Endothelial cell of umbilical vein (primary cell): ENCODE results near the gene THOC2. TPM values are rescaled to one million over a fixed set of nuclear protein-coding genes. Genes with fewer than 3 reads are reported as not detected.

Source experiments
- BruUV-seq: library from RNA; stranded (reverse); fragments of 400-500 nt; replicated peaks from 2 replicates; lab custom pipeline; 2021; lab: Mats Ljungman, UMichigan
- CTCF ChIA-PET: fragments of 300-600, 350-600 bp; sonication (Branson Sonifier 250); formaldehyde crosslinking; loops from one replicate; lab custom pipeline; 2021; ENCODE audit warnings: antibody characterized with exemption, inconsistent platforms; lab: Charles Lee
- POLR2A ChIA-PET: fragments of 300-600, 350-600 bp; sonication (Branson Sonifier 250); formaldehyde crosslinking; loops from one replicate; lab custom pipeline; 2021; ENCODE audit warnings: antibody characterized with exemption, inconsistent platforms; lab: Charles Lee
- DNase-seq: peaks from one replicate; pipeline ENCODE4 v3.0.0-alpha.2; 2011; ENCODE audit warnings: low read depth, low spot score
- FAIRE-seq: peaks from 2 replicates; lab custom pipeline; 2011; peaks lifted over from hg19 to GRCh38; lab: Jason Lieb, UNC
- H2AFZ ChIP-seq: 2 replicates; pipeline ENCODE4 v1.6.0; 2012; ENCODE audit warnings: low read depth, low read length, control low read depth, inconsistent platforms
- H3K27ac ChIP-seq: 2 replicates; pipeline ENCODE4 v1.5.1; 2011; ENCODE audit warnings: low read depth, mild to moderate bottlenecking, control low read depth, low read length, moderate library complexity; ENCODE audit not compliant: insufficient read depth
- H3K27me3 ChIP-seq, 2 experiments: 2 replicates each; pipeline versions ENCODE4 v1.6.0 to v1.6.1; 2011; ENCODE audit warnings: low read length in 2 of 2, mixed read lengths in 1 of 2; ENCODE audit not compliant: control insufficient read depth in 2 of 2, insufficient read depth in 2 of 2
- H3K36me3 ChIP-seq, 2 experiments: 2 replicates in 1 of 2; 3 replicates in 1 of 2; pipeline ENCODE4 v1.5.1; 2011; ENCODE audit warnings: low read length in 2 of 2, mild to moderate bottlenecking in 1 of 2, moderate library complexity in 1 of 2; ENCODE audit not compliant: control insufficient read depth in 2 of 2, insufficient read depth in 2 of 2; ENCODE audit errors: extremely low read depth in 1 of 2
- H3K4me1 ChIP-seq: 3 replicates; pipeline ENCODE4 v1.5.1; 2011; ENCODE audit warnings: mild to moderate bottlenecking, low read length; ENCODE audit not compliant: control insufficient read depth, insufficient read depth; ENCODE audit errors: extremely low read depth
- H3K4me2 ChIP-seq: 2 replicates; pipeline ENCODE4 v1.6.1; 2011; ENCODE audit warnings: low read length, control low read depth, mixed read lengths; ENCODE audit not compliant: insufficient read depth
- H3K4me3 ChIP-seq, 3 experiments: fragments of 200-600 bp in 1 of 3; sonication (generic), shearing (Covaris generic) in 1 of 3; replicated peaks in 1 of 3; 2 replicates each; pipeline ENCODE4 v1.5.1; 2011 to 2016; ENCODE audit warnings: control low read depth in 3 of 3, low read length in 3 of 3, mild to moderate bottlenecking in 2 of 3, inconsistent platforms in 1 of 3, low read depth in 1 of 3, moderate library complexity in 1 of 3; ENCODE audit not compliant: insufficient read depth in 1 of 3
- H3K79me2 ChIP-seq: 2 replicates; pipeline ENCODE4 v1.6.0; 2012; ENCODE audit warnings: low read length, inconsistent platforms; ENCODE audit not compliant: control insufficient read depth, insufficient read depth
- H3K9ac ChIP-seq: replicated peaks from 2 replicates; pipeline ENCODE3; 2011; ENCODE audit warnings: low read length, control low read depth; ENCODE audit not compliant: insufficient read depth; ENCODE audit errors: extremely low read depth
- H3K9me1 ChIP-seq: replicated peaks from 3 replicates; pipeline ENCODE4 v1.6.0; 2011; ENCODE audit warnings: mild to moderate bottlenecking, low read length; ENCODE audit not compliant: control insufficient read depth, insufficient read depth; ENCODE audit errors: extremely low read depth
- H3K9me3 ChIP-seq: replicated peaks from 2 replicates; pipeline ENCODE4 v1.5.1; 2012; ENCODE audit warnings: low read length, inconsistent platforms; ENCODE audit not compliant: control insufficient read depth, insufficient read depth
- H4K20me1 ChIP-seq: replicated peaks from 2 replicates; pipeline ENCODE3; 2011; ENCODE audit warnings: mild to moderate bottlenecking, low read length; ENCODE audit not compliant: control insufficient read depth, insufficient read depth; ENCODE audit errors: extremely low read depth
- CTCF ChIP-seq, 2 donors: IDR thresholded peaks; 1 replicate in 1 of 2; 2 replicates in 1 of 2; pipeline ENCODE4 v1.5.1; 2011; ENCODE audit warnings: low read length in 2 of 2, mild to moderate bottlenecking in 2 of 2, moderate library complexity in 2 of 2, control low read depth in 1 of 2, inconsistent platforms in 1 of 2, low read depth in 1 of 2; ENCODE audit not compliant: insufficient read depth in 1 of 2; ENCODE audit errors: extremely low read depth in 1 of 2
- EZH2 ChIP-seq: IDR thresholded peaks from 2 replicates; pipeline ENCODE4 v1.6.1; 2012; ENCODE audit warnings: borderline replicate concordance, low read depth, mild to moderate bottlenecking, moderate library complexity, low read length, inconsistent platforms; ENCODE audit not compliant: severe bottlenecking
- FOS ChIP-seq: IDR thresholded peaks from 2 replicates; pipeline ENCODE4 v1.6.1; 2011; ENCODE audit warnings: mild to moderate bottlenecking, low read length, moderate library complexity, borderline replicate concordance; ENCODE audit not compliant: insufficient read depth
- GATA2 ChIP-seq: IDR thresholded peaks from 2 replicates; pipeline ENCODE4 v1.7.0; 2011; ENCODE audit warnings: low read depth, mild to moderate bottlenecking, moderate library complexity, mixed read lengths, low read length; ENCODE audit not compliant: insufficient read length, insufficient read depth
- JUN ChIP-seq: IDR thresholded peaks from 2 replicates; pipeline ENCODE4 v1.6.1; 2011; ENCODE audit warnings: borderline replicate concordance, low read depth; ENCODE audit not compliant: insufficient read length, insufficient read depth
- MAX ChIP-seq: IDR thresholded peaks from 2 replicates; pipeline ENCODE4 v1.6.1; 2011; ENCODE audit not compliant: insufficient read depth, insufficient read length
- MYC ChIP-seq: IDR thresholded peaks from one replicate; pipeline ENCODE4 v1.6.1; 2011; ENCODE audit warnings: mild to moderate bottlenecking, low read depth, low read length
- POLR2A ChIP-seq: IDR thresholded peaks from 2 replicates; pipeline ENCODE4 v1.6.1; 2012; ENCODE audit warnings: low read depth, mild to moderate bottlenecking, control low read depth, low read length
- POLR2AphosphoS5 ChIP-seq: IDR thresholded peaks from 2 replicates; pipeline ENCODE4 v1.6.1; 2012; ENCODE audit warnings: low read depth, mild to moderate bottlenecking, control low read depth, low read length, moderate library complexity; ENCODE audit not compliant: insufficient read depth
- dilution Hi-C: fragments of 300-500 bp; cut with MboI; formaldehyde crosslinking; loops from one replicate; pipeline ENCODE4 v1.15.0; 2019; ENCODE audit warnings: low sequenced_read_pairs; ENCODE audit not compliant: extremely low pct_ligation_motif_present
- intact Hi-C: fragments of 100-400 bp; cut with micrococcal nuclease; formaldehyde crosslinking; loops from one replicate; pipeline ENCODE4 v1.10.0; 2022
- polyA plus RNA-seq, 4 experiments: library from polyadenylated mRNA; depleted of rRNA in 3 of 4; stranded (reverse) in 3 of 4; unstranded in 1 of 4; fragments of >200 nt; gene quantifications; 2 replicates each; pipeline versions ENCODE4 v1.2.1 to v1.2.3, GENCODE V29; 2011 to 2012; ENCODE audit warnings: missing spikeins in 1 of 4
- total RNA-seq: library from RNA; stranded (reverse); gene quantifications from 2 replicates; pipeline ENCODE4 v1.2.3, GENCODE V29; 2021

THOC2 gene
- total and polyA plus RNA-seq, 2 donors (not counting 3 experiments of a cell fraction or from before 2014, with no cell fraction given), result 26.0 to 72.9 TPM

- CTCF ChIA-PET, result no interaction called here
- intact Hi-C loops (no loop called here), dilution Hi-C loops (no loop called here)
- Histone ChIP-seq H3K9me3 (no peaks in the 10 kb centered on the region), H3K4me3 (no peak overlapping the region), H2AFZ (no peak overlapping the region), H4K20me1 (no peaks in the 10 kb centered on the region), H3K4me1 (no peaks in the 10 kb centered on the region), H3K27me3 (no peaks in the 10 kb centered on the region), H3K9ac (no peak overlapping the region), H3K9me1 (no peaks in the 10 kb centered on the region), H3K36me3 (no peaks in the 10 kb centered on the region), H3K79me2 (no peaks in the 10 kb centered on the region), H3K4me2 (no peak overlapping the region), H3K27ac (no peak overlapping the region)
- FAIRE-seq, result no peak
- TF ChIP-seq GATA2 (no peak), FOS (no peak), CTCF (IDR thresholded peaks at IDR 0.05; ENCODE audit: extremely low read depth in 1 of 2, insufficient read depth in 1 of 2, low read depth in 1 of 2, low read length in 2 of 2) (no peak), POLR2AphosphoS5 (no peak), POLR2A (no peak), EZH2 (no peak), JUN (no peak), MAX (no peak), MYC (no peak)
- DNase-seq, result no peak
- BruUV-seq, result no TSS peak
- POLR2A ChIA-PET, result no interaction called here
Measured at GRCh38 chrX:123753656-123754350, 21.0 kb upstream of the THOC2 start.
